Activated CD4-positive, alpha-beta T cell treated with anti-CD3 and anti-CD28 coated beads, Interleukin-2, amount 10 ng/mL, durations not matched to agents 24 days and 14 days (primary cell): ENCODE measurements around the gene SLC2A11. TPM values are rescaled to one million over a fixed set of nuclear protein-coding genes. Genes with fewer than 3 reads are reported as not detected.

Experiments
- DNase-seq: peaks from one replicate; pipeline ENCODE4 v3.0.0; 2022
- H3K27ac Mint-ChIP-seq: one replicate; pipeline ENCODE4 v1.8.0; 2022; ENCODE audit warnings: mild to moderate bottlenecking, mixed read lengths
- H3K27me3 Mint-ChIP-seq: one replicate; pipeline ENCODE4 v1.8.0; 2022; ENCODE audit warnings: mixed read lengths
- H3K36me3 Mint-ChIP-seq: one replicate; pipeline ENCODE4 v1.8.0; 2022; ENCODE audit warnings: low read depth, mild to moderate bottlenecking, mixed read lengths
- H3K4me1 Mint-ChIP-seq: one replicate; pipeline ENCODE4 v1.8.0; 2021; ENCODE audit warnings: mixed read lengths
- H3K4me3 Mint-ChIP-seq: one replicate; pipeline ENCODE4 v1.8.0; 2022; ENCODE audit warnings: mild to moderate bottlenecking, moderate library complexity, mixed read lengths
- H3K9me3 Mint-ChIP-seq: one replicate; pipeline ENCODE4 v1.8.0; 2021; ENCODE audit warnings: mixed read lengths
- intact Hi-C: fragments of 100-400 bp; cut with micrococcal nuclease; formaldehyde crosslinking; loops from one replicate; pipeline ENCODE4 v1.15.1; 2023
- total RNA-seq: library from RNA; stranded (reverse); gene quantifications from 2 replicates; pipeline ENCODE4 v1.2.3, GENCODE V29; 2022

The SLC2A11 gene
- total RNA-seq, 1 donor from 2014 or later = 8.0 TPM

DNA sequence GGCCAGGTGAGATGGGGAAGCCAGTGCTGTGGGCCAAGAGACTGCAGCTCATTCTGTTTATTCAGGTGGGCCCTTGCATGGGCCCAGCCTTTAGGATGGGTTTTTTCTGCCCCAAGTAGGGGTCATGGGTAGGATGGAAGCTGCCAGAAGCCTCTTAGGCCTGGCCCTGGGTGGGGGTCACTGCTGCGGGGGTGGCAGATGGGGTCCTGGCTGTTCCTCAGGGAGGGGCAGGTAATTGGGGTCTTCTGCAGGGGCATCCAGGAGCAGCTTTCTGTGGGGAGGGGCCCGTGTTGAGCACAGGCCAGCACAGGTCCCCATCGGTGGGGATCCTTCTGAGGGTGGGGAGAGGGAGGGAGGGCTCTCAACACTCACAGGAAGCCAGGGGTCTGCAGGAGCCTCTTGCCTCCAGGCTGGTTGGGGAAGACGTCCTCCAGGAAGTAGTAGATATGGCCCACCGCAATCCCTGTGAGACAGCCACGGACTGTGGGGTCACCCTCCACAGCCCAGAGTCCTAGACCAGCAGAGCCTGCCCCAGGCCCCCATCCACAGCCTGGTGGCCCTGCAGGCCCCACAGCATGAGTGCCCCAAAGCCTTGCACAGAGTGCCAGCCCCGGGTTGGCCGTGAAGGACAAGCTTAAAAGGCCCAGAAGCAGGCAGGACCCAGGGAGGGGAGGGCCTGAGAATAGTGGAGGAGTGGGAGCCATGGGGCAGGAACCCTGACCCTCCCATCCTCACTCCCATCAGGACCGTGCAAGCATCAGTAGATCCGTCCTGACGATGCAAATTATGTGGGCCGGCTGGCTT is 20.8 kb upstream of the SLC2A11 start:
- H3K36me3 Mint-ChIP-seq = peaks cover 9% of the 10 kb centered on the region
- no peak for DNase-seq
- H3K4me1 Mint-ChIP-seq = peaks cover 24% of the 10 kb centered on the region
- intact Hi-C loops = loop anchor here (10.0 kb wide), 1 partner anchor 122 kb away; no protein-coding TSS in a partner anchor
- H3K27me3 Mint-ChIP-seq = peaks cover 11% of the 10 kb centered on the region
- H3K27ac Mint-ChIP-seq = no peak overlapping the region
- H3K4me3 Mint-ChIP-seq = peak overlapping the region; percentile 69
- no peaks in the 10 kb centered on the region for H3K9me3 Mint-ChIP-seq

DNA sequence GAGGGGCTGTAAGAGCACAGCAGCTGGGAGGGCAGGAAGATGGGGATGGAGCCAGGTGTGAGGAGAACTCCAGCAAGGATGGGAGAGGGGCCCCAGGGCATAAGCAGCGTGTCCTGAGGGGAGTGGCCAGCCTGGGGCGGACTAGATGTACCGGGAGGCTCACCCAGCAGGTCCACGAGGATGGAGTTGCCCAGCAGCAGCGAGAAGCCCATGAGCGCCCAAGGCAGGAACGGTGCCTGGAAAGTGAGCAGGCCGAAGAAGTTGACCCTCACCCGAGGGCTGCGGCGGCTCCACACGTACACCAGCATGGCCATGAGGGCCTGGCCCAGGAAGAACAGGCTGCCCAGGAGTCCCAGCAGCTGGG is 20.2 kb upstream of the SLC2A11 start:
- intact Hi-C loops = loop anchor here (10.0 kb wide), 1 partner anchor 123 kb away; no protein-coding TSS in a partner anchor
- no peak for DNase-seq
- H3K4me1 Mint-ChIP-seq = peaks cover 24% of the 10 kb centered on the region
- peaks cover 11% of the 10 kb centered on the region for H3K27me3 Mint-ChIP-seq
- peaks cover 7% of the 10 kb centered on the region for H3K36me3 Mint-ChIP-seq
- no peak overlapping the region for H3K27ac Mint-ChIP-seq
- H3K9me3 Mint-ChIP-seq = no peaks in the 10 kb centered on the region
- H3K4me3 Mint-ChIP-seq = peak overlapping the region; percentile 69

DNA sequence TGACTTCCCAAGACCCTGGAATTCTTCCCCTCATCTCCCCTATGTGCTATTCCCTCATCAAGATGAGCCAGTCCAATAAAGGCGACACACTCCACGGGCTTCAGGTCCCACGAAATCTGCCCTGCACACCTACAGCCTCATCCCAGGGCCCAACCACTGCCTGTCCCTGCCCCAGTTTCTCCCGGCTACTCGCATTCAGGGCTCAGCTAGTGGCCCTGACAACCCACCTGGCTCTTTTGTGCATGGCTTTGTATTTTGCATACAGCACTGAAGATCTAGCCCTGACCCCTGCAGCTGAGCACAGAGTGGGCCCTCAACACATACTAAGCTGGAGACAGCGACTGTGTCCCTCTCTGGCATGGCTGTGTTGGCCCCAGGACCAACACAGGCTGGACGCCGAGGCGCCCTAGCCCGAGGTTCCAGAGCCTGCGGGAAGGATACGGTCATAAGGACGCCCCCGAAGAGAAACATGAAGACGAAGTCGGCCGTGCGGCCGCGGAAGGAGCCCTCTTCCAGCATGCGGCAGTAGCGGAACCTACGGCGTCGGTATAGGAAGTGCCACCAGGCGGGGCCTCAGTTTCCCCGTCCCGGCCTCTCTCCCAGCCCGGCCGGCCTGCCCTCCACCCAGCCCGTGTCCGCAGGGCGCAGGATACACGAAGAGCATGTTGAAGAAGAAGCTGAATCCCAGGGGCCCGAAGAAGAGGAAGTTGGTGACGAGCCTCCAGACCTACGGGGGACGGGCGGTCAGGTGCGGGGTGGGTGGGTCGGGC is 19.6 kb upstream of the SLC2A11 start:
- DNase-seq = peak; percentile 71
- Mint-ChIP-seq H3K9me3 (no peaks in the 10 kb centered on the region), H3K4me1 (peaks cover 25% of the 10 kb centered on the region), H3K27me3 (peaks cover 11% of the 10 kb centered on the region), H3K36me3 (peaks cover 7% of the 10 kb centered on the region), H3K27ac (peak overlapping the region; percentile 95), H3K4me3 (peak overlapping the region; percentile 97)
- intact Hi-C loops = loop anchor here (2.0 to 10.0 kb wide), 2 partner anchors 71 to 123 kb away; partner anchors contain the start of gene CHCHD10

DNA sequence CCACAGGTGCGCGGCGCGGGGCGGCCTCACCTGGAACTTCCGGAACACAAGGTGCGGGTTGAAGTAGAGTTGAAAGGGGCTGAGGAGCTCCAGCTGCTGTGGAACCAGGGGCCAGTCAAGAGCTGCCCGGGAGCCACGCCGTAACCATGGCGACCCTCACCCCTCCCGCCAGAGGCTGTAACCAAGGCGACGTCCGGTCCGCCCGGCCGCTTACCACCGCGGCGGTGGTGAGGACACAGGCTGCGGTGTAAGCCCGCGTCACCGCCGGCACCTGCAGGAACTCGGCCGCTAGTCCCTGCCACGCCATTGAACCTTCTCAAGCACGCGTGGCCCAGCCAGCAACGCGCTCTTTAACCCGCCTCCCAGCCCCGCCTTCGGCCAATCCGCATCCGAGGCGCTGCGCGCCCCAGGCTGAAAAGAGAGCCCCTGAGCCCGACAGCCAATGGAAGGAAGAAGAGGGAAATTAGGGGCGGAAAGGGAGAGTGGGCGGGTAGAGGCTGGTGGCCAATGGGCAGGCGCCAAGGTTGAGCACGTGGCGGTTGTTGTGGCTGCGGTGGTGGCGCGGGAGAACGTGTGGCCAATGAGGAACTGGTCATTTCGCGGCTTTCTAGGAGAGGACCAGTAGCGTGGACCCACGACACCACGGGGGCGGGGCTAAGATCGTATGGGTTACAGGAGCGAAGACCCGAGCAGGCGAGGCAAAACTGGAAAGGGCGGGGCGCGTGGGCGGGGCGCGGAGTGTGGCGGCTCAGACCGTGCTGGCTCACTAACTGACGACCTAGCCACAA is 18.8 kb upstream of the SLC2A11 start, which contains the start of gene DERL3:
DERL3 (minus strand) TSS at position 326 of the 788 bp plus-strand sequence; CDS start at position 307, 19 bp downstream.
- H3K4me3 Mint-ChIP-seq = peak within 1 kb of the TSS; percentile 97
- H3K4me1 Mint-ChIP-seq = peaks cover 25% of the 10 kb centered on the region
- H3K36me3 Mint-ChIP-seq = peaks cover 7% of the 10 kb centered on the region
- intact Hi-C loops = loop anchor here (1.0 to 10.0 kb wide), 3 partner anchors 52 to 124 kb away; partner anchors contain the start of gene CHCHD10
- peak; percentile 99 for DNase-seq
- H3K27ac Mint-ChIP-seq = peak within 1 kb of the TSS; percentile 96
- H3K27me3 Mint-ChIP-seq = peaks cover 11% of the 10 kb centered on the region
- H3K9me3 Mint-ChIP-seq = no peaks in the 10 kb centered on the region

DNA sequence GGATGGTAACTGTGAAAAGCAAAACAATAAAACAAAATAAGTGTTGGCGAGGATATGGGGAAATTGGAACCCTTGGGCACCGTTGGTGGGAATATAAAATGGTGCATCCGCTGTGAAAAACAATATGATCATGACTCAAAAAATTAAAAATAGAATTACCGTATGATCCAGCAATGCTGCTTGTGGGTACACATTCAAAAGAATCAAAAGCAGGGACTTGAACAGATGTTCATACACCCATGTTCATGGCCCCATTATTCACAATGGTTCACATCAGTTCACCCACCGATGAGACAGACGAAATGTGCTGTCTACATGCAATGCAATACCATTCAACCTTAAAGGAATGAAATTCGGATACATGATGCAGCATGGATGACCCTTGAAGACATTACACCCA is 17.6 kb upstream of the SLC2A11 start:
- no peak for DNase-seq
- Mint-ChIP-seq H3K9me3 (no peaks in the 10 kb centered on the region), H3K4me1 (peaks cover 25% of the 10 kb centered on the region)

DNA sequence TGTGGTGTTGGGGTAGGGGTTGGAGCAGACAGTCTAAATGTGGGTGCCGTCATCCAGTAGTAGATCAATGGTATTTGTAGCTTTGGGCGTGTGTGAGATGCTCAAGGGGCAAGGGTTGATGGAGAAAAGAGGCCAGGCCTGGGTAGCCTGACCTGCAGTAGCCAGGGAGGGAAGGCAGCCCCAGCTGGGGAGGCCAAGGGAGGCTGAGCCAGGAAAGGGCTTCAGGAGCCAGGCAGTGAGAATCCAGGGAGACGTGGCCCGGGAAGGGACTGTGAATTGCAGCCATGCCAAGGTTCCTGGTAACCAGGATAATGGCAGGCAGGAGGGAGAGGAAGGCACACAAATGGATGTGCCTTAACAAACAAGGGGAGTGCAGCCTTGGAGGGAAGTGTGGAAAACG is 16.4 kb upstream of the SLC2A11 start:
- no peak for DNase-seq
- intact Hi-C loops = loop anchor here (10.0 kb wide), 1 partner anchor 296 kb away; no protein-coding TSS in a partner anchor
- Mint-ChIP-seq H3K4me1 (peaks cover 28% of the 10 kb centered on the region), H3K4me3 (peak overlapping the region; percentile 4), H3K9me3 (no peaks in the 10 kb centered on the region), H3K27me3 (peaks cover 11% of the 10 kb centered on the region), H3K27ac (no peak overlapping the region), H3K36me3 (peaks cover 4% of the 10 kb centered on the region)

More for the DNA sequence above, 17.6 kb upstream of the SLC2A11 start:
- H3K36me3 Mint-ChIP-seq = peaks cover 7% of the 10 kb centered on the region
- intact Hi-C loops = loop anchor here (10.0 kb wide), 1 partner anchor 295 kb away; no protein-coding TSS in a partner anchor
- peak overlapping the region; percentile 17 for H3K27ac Mint-ChIP-seq
- no peak overlapping the region for H3K4me3 Mint-ChIP-seq
- peaks cover 11% of the 10 kb centered on the region for H3K27me3 Mint-ChIP-seq

DNA sequence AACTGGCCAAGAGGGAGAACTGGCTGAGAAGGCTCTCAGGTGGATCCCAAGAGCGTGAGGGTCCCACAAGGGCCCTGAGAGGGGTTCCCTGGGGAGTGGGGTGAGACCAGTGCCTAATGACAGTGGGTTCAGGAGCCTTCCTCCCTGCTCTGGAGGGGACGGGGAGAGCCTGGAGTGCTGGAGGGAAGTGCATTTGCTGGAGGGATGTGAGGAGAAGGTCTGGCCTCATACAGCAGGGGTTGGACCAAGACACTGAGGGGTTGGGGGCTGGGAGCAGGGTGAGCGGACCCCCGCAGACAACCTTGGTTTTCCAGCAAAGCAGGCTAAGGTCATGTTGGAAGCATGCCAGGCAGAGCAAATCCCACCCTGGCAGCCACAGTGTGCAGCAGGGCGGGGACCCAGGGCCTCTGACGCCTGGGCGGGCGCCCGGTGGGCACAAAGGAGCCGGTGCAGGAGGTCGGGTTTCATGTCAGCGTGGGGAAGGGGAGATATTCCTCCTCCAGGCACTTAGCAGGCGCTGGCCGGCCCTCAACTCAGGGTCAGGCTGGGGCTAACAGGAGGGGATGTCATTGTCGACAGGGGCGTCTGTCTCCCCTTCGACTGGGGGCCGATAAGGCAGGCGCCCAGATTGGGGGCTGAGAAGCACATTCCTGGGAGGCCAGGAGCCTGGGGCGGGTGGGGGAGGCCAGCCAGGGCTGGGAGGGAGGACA is 15.8 kb upstream of the SLC2A11 start:
- no peak overlapping the region for H3K4me3 Mint-ChIP-seq
- H3K27me3 Mint-ChIP-seq = peaks cover 11% of the 10 kb centered on the region
- H3K27ac Mint-ChIP-seq = no peak overlapping the region
- H3K9me3 Mint-ChIP-seq = no peaks in the 10 kb centered on the region
- H3K36me3 Mint-ChIP-seq = peaks cover 2% of the 10 kb centered on the region
- intact Hi-C loops = loop anchor here (10.0 kb wide), 1 partner anchor 297 kb away; no protein-coding TSS in a partner anchor
- no peak for DNase-seq
- H3K4me1 Mint-ChIP-seq = peaks cover 28% of the 10 kb centered on the region

DNA sequence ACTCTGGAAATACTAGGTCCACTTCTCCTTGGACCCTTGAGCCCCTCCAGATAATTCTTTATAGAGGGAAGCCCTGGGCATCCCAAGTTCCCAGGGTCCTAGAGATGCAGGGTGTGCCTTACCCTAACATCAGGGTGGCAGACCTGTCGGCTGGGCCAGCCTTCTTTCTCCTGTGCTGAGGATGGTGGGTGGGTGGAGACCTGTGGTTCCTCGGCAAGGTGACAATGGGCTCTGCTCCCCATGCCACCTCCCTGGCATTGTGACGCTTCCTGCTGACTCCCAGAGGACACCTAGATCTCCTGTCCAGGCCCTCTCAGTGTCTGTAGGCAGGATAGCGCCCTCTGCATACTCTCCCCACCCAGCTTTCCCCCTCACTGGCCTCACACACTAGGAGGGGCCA is 15.1 kb upstream of the SLC2A11 start:
- H3K36me3 Mint-ChIP-seq = peaks cover 2% of the 10 kb centered on the region
- H3K4me3 Mint-ChIP-seq = no peak overlapping the region
- peaks cover 26% of the 10 kb centered on the region for H3K4me1 Mint-ChIP-seq
- intact Hi-C loops = loop anchor here (10.0 kb wide), 1 partner anchor 298 kb away; no protein-coding TSS in a partner anchor
- peaks cover 11% of the 10 kb centered on the region for H3K27me3 Mint-ChIP-seq
- H3K9me3 Mint-ChIP-seq = no peaks in the 10 kb centered on the region
- no peak for DNase-seq
- H3K27ac Mint-ChIP-seq = no peak overlapping the region

DNA sequence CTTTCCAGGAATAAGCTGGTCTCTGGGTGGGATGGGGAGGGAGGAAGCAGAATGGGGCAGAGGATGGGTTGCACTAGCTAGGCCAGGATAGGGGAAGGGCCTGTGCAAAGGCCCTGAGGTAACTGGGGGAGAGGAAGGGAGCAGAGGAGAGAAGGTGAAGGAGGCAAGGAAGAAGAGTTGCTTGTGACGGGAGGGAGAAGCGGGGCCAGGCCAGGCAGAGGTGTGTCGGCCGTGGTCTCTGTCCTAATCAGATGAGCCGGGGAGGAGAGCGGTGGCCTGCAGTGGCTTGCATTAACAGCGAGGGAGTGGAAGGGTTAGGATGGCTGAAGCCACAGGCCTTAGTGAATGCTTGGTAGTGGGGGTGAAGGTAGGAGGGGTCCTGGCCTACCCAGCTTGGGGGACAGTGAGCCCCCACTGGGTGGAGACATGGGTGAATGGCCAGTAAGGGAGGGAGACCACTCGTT is 12.9 kb upstream of the SLC2A11 start:
- Mint-ChIP-seq H3K36me3 (no peaks in the 10 kb centered on the region), H3K4me3 (no peak overlapping the region), H3K27me3 (peaks cover 8% of the 10 kb centered on the region), H3K9me3 (no peaks in the 10 kb centered on the region), H3K27ac (no peak overlapping the region), H3K4me1 (peaks cover 10% of the 10 kb centered on the region)
- intact Hi-C loops = loop anchor here (5.0 to 10.0 kb wide), 2 partner anchors 217 to 300 kb away; no protein-coding TSS in a partner anchor
- DNase-seq = no peak

DNA sequence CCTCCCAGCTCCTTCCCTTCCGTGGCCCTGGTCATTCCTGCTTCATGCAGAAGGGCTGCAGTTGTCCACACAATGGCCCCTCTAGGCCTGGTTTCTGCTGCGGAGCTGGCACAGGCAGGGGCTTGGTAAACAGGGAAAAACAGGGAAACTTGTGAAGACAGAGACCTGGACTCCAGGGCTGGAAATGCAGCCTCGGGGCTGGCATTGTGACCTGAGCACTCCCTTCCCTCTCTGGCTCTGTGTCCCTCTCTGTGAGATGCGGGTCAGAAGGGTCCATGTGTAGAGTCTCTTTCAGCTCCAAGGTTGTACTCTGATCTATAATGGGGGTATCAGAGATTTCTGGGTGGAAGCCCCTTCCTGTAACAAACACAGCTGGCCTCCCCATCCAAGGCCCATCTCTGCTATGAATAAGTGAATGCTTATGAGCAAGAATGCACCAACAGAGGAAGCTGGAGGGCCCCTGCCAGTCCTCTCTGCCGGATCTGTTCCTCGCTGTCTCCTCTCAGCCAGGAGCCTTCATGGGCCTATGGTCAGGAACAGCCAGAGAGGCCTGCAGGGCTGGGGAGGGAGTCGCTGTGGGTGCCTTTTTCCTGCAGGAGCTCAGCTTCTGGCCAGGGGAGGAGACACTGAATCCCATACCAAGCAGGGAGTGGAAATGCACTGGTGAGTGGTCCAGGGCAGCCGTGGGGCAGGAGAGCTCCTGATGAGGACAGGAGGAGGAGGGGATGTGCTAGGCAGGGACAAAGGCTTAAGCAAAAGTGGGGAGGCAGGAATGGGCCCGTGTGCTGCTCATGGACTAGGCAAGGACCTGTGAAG is 12.2 kb upstream of the SLC2A11 start:
- intact Hi-C loops = loop anchor here (5.0 to 10.0 kb wide), 2 partner anchors 218 to 301 kb away; no protein-coding TSS in a partner anchor
- Mint-ChIP-seq H3K4me3 (no peak overlapping the region), H3K36me3 (no peaks in the 10 kb centered on the region), H3K27me3 (peaks cover 12% of the 10 kb centered on the region), H3K27ac (no peak overlapping the region), H3K4me1 (peaks cover 9% of the 10 kb centered on the region), H3K9me3 (no peaks in the 10 kb centered on the region)
- no peak for DNase-seq

DNA sequence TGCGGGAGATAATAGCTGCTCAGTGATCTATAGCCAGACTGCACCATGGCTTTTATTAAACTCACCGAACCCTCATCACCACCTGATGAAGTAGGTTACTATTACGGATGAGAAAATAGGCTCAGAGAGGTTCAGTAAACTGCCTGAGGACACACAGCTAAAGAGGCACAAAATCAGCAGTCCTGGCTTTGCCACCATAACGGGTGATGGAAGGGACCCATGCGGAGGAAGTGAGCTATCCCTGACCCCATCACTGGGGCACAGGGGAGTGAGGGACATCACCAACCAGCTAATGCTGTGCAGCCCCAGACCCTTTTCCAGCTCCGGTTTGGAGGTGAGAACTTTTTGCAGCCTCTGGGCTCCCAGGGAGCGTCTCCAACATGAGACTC is 11.6 kb upstream of the SLC2A11 start:
- Mint-ChIP-seq H3K4me3 (no peak overlapping the region), H3K9me3 (no peaks in the 10 kb centered on the region), H3K27ac (no peak overlapping the region), H3K27me3 (peaks cover 10% of the 10 kb centered on the region), H3K36me3 (no peaks in the 10 kb centered on the region), H3K4me1 (peaks cover 7% of the 10 kb centered on the region)
- intact Hi-C loops = loop anchor here (5.0 to 10.0 kb wide), 2 partner anchors 219 to 301 kb away; no protein-coding TSS in a partner anchor
- no peak for DNase-seq
